K562 (cell line): Measurements from ENCODE around the gene CARS2. TPM values are rescaled to one million over a fixed set of nuclear protein-coding genes. Genes with fewer than 3 reads are reported as not detected.
A peak's percentile ranks its signal among the peaks of the same experiment; 100 is the strongest.

ENCODE experiments used
- RBM34 ChIP-seq: fragments of 200-400 bp; formaldehyde crosslinking; IDR thresholded peaks from 2 replicates; pipeline ENCODE4 v1.6.1; 2018; ENCODE audit warnings: low read length, borderline replicate concordance; ENCODE audit not compliant: insufficient read depth
- ZBTB1 ChIP-seq: sonication (generic); formaldehyde crosslinking; IDR thresholded peaks from 2 replicates; pipeline ENCODE4 v1.8.1; 2023; ENCODE audit warnings: missing genetic modification reagents, low read depth, mild to moderate bottlenecking, borderline replicate concordance
- polyA plus RNA-seq, 8 experiments: library from polyadenylated mRNA; depleted of rRNA in 4 of 8; stranded (reverse) in 5 of 8; unstranded in 3 of 8; fragments of >200 nt; fragmentation: Nextera tagmentation in 2 of 8; fragmentation: Illumina TruSeq in 1 of 8; extraction: Ambion mirVana in 2 of 8; extraction: Trizol in 1 of 8; gene quantifications; 2 replicates each; pipeline versions ENCODE4 v1.2.1 to v1.2.3, GENCODE V29; 2011 to 2014; ENCODE audit warnings: inconsistent platforms in 1 of 8, missing spikeins in 1 of 8
- total RNA-seq, 7 experiments: library from RNA; depleted of rRNA in 6 of 7; stranded (reverse); fragments of >200 nt in 6 of 7; fragmentation: Illumina TruSeq in 2 of 7; extraction: Trizol in 2 of 7; gene quantifications; 2 replicates each; pipeline versions ENCODE4 v1.2.1 to v1.2.3, GENCODE V29; 2011 to 2021; ENCODE audit warnings: low replicate concordance in 1 of 7
- TF ChIP-seq, protein P1 (sequence below): fragments of 450-650 bp; IDR thresholded peaks from 2 replicates; pipeline ENCODE4 v1.6.1; 2016; ENCODE audit warnings: borderline replicate concordance
- TF ChIP-seq, protein P2 (sequence below), 2 experiments: fragments of 450-650 bp; formaldehyde crosslinking in 1 of 2; IDR thresholded peaks; 2 replicates each; pipeline versions ENCODE4 v1.4.0 to v1.6.1; 2014 to 2020; ENCODE audit warnings: mild to moderate bottlenecking in 2 of 2, borderline replicate concordance in 1 of 2, low read depth in 1 of 2
- TF ChIP-seq, protein P3 (sequence below): sonication (generic); formaldehyde crosslinking; IDR thresholded peaks from 2 replicates; pipeline ENCODE4 v1.9.0; 2022; ENCODE audit warnings: mild to moderate bottlenecking, missing genetic modification reagents

The CARS2 gene
- total and polyA plus RNA-seq, 9 of the 15 experiments (the other 6 are each of a cell fraction or from before 2014, with no cell fraction given) = 1.7 to 37.4 (median 30.5) TPM

DNA sequence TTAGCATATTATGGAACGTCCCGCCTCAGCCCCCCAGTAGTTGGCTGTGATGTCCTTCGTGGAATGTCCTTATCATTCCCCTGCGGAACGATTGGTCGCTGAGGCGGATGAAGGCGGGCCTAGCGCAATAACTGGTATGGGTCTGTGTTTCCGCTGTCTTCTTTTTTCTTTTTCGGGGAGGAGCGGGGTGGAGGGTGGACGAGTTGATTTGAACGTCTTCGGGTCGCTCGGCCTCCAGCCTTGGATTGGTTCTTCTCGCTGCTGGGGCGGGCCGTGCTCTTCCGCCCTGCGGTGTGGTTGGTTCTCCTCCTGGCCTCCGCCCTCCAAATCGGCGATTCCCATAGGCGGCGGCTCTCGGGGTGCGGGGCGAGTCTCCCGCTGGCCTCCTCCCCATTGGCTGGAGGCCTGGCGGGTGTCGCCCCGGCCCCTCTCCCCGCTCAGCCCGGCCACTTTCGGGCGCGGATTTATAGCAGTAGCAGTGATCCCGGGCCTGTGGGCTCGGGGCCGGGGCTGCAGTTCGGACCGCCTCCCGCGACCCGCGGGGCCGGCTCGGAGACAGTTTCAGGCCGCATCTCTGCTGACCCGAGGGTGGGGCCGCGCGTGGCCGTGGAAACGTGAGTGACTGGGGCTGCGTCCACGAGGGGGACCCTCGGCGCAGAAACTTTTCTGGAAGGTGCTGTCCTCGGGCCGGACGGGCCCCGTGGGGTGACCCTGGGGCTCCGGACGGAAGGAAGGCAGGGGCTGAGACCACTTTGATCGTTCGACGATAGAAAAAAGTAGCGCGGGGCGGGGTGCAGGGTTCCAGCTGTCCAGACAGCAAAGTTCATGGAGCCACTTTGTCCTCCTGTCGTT is 9.7 kb upstream of the CARS2 start (continued):
- TF ChIP-seq RBM34 = no peak
- TF ChIP-seq, protein P1, sequence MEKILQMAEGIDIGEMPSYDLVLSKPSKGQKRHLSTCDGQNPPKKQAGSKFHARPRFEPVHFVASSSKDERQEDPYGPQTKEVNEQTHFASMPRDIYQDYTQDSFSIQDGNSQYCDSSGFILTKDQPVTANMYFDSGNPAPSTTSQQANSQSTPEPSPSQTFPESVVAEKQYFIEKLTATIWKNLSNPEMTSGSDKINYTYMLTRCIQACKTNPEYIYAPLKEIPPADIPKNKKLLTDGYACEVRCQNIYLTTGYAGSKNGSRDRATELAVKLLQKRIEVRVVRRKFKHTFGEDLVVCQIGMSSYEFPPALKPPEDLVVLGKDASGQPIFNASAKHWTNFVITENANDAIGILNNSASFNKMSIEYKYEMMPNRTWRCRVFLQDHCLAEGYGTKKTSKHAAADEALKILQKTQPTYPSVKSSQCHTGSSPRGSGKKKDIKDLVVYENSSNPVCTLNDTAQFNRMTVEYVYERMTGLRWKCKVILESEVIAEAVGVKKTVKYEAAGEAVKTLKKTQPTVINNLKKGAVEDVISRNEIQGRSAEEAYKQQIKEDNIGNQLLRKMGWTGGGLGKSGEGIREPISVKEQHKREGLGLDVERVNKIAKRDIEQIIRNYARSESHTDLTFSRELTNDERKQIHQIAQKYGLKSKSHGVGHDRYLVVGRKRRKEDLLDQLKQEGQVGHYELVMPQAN = peak; percentile 78
- TF ChIP-seq ZBTB1 (CRISPR knock-in tag) = no peak
- TF ChIP-seq, protein P2, sequence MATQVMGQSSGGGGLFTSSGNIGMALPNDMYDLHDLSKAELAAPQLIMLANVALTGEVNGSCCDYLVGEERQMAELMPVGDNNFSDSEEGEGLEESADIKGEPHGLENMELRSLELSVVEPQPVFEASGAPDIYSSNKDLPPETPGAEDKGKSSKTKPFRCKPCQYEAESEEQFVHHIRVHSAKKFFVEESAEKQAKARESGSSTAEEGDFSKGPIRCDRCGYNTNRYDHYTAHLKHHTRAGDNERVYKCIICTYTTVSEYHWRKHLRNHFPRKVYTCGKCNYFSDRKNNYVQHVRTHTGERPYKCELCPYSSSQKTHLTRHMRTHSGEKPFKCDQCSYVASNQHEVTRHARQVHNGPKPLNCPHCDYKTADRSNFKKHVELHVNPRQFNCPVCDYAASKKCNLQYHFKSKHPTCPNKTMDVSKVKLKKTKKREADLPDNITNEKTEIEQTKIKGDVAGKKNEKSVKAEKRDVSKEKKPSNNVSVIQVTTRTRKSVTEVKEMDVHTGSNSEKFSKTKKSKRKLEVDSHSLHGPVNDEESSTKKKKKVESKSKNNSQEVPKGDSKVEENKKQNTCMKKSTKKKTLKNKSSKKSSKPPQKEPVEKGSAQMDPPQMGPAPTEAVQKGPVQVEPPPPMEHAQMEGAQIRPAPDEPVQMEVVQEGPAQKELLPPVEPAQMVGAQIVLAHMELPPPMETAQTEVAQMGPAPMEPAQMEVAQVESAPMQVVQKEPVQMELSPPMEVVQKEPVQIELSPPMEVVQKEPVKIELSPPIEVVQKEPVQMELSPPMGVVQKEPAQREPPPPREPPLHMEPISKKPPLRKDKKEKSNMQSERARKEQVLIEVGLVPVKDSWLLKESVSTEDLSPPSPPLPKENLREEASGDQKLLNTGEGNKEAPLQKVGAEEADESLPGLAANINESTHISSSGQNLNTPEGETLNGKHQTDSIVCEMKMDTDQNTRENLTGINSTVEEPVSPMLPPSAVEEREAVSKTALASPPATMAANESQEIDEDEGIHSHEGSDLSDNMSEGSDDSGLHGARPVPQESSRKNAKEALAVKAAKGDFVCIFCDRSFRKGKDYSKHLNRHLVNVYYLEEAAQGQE (IDR thresholded peaks at IDR 0.05; ENCODE audit: borderline replicate concordance) = no peak
- TF ChIP-seq, protein P2 (CRISPR knock-in tag; IDR thresholded peaks at IDR 0.05; ENCODE audit: low read depth) = no peak
- TF ChIP-seq, protein P3, sequence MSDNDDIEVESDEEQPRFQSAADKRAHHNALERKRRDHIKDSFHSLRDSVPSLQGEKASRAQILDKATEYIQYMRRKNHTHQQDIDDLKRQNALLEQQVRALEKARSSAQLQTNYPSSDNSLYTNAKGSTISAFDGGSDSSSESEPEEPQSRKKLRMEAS (CRISPR knock-in tag) = no peak
